NT2/D1 (cell line): ENCODE data around the gene TMEM63C.
A peak's percentile ranks its signal among the peaks of the same experiment; 100 is the strongest.

Experiments used
- DNase-seq: peaks from one replicate; pipeline ENCODE4 v3.0.0-alpha.2; 2011; ENCODE audit warnings: low read depth, low spot score
- H3K27me3 ChIP-seq: 2 replicates; pipeline ENCODE4 v1.6.0; 2011; ENCODE audit warnings: mild to moderate bottlenecking; ENCODE audit not compliant: insufficient read length, insufficient read depth
- H3K36me3 ChIP-seq: 2 replicates; pipeline ENCODE4 v1.6.1; 2011; ENCODE audit warnings: mild to moderate bottlenecking, low read length, mixed read lengths; ENCODE audit not compliant: insufficient read depth, insufficient read length
- H3K4me1 ChIP-seq: 2 replicates; pipeline ENCODE4 v1.5.1; 2011; ENCODE audit not compliant: insufficient read depth, insufficient read length
- H3K4me3 ChIP-seq: 2 replicates; pipeline ENCODE4 v1.5.1; 2011; ENCODE audit warnings: low read depth; ENCODE audit not compliant: insufficient read length
- H3K9ac ChIP-seq: 2 replicates; pipeline ENCODE4 v1.6.0; 2011; ENCODE audit warnings: low read depth; ENCODE audit not compliant: insufficient read length
- H3K9me3 ChIP-seq: 2 replicates; pipeline ENCODE4 v1.5.1; 2011; ENCODE audit warnings: mild to moderate bottlenecking, low read length; ENCODE audit not compliant: insufficient read depth
- SUZ12 ChIP-seq: IDR thresholded peaks from 2 replicates; pipeline ENCODE4 v1.6.1; 2011; ENCODE audit not compliant: insufficient read length, insufficient read depth; ENCODE audit errors: extremely low read depth
- YY1 ChIP-seq: IDR thresholded peaks from 2 replicates; pipeline ENCODE4 v1.6.1; 2011; ENCODE audit not compliant: insufficient read length, insufficient read depth
- ZNF274 ChIP-seq: IDR thresholded peaks from 2 replicates; pipeline ENCODE4 v1.6.1; 2011; ENCODE audit warnings: mild to moderate bottlenecking, low read depth, low read length

TMEM63C gene

GRCh38 chr14:77203611-77204458 is 22.2 kb downstream of the TMEM63C start:
- peaks cover 3% of the 10 kb centered on the region for H3K4me1 ChIP-seq
- DNase-seq: no peak
- no peaks in the 10 kb centered on the region for H3K36me3 ChIP-seq
- H3K27me3 ChIP-seq: no peaks in the 10 kb centered on the region
- TF ChIP-seq YY1 (no peak), ZNF274 (no peak), SUZ12 (no peak)
- no peak overlapping the region for H3K9ac ChIP-seq
- H3K4me3 ChIP-seq: no peak overlapping the region
- no peaks in the 10 kb centered on the region for H3K9me3 ChIP-seq

- TF ChIP-seq SUZ12: no peak
- no peak for TF ChIP-seq YY1
- no peak for TF ChIP-seq ZNF274
- Histone ChIP-seq H3K9ac (no peak overlapping the region), H3K4me1 (peaks cover 3% of the 10 kb centered on the region), H3K9me3 (no peaks in the 10 kb centered on the region), H3K4me3 (no peak overlapping the region), H3K36me3 (no peaks in the 10 kb centered on the region), H3K27me3 (no peaks in the 10 kb centered on the region)
- no peak for DNase-seq
These were observed 22.8 kb downstream of the TMEM63C start for GRCh38 chr14:77204459-77204771.

- no peak for DNase-seq
- Histone ChIP-seq H3K9ac (no peak overlapping the region), H3K9me3 (no peaks in the 10 kb centered on the region), H3K27me3 (no peaks in the 10 kb centered on the region), H3K4me3 (no peak overlapping the region), H3K36me3 (no peaks in the 10 kb centered on the region), H3K4me1 (peaks cover 3% of the 10 kb centered on the region)
- no peak for TF ChIP-seq SUZ12
- TF ChIP-seq YY1: no peak
- TF ChIP-seq ZNF274: no peak
These were observed 23.3 kb downstream of the TMEM63C start for GRCh38 chr14:77204907-77205306.

DNA sequence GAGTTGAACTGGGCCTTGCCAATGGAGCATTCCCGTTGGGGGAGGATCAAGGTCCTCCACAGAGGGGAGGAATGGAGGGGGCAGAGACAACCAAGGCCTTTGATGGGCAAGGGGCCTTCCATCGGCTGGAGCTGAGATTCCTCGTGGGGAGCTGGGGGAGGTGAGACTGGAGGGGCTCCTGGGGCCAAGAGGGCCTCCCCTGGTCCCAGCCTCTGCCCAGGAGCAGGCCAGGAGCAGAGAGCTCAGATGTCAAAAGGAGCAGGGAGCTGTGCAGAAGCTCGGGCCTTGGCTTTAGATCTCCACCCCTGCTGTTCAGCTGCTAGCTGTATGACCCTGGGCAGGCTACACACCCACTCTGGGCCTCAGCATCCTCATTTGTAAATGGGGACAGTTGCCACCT is 24.0 kb downstream of the TMEM63C start:
- no peak for DNase-seq
- Histone ChIP-seq H3K36me3 (no peaks in the 10 kb centered on the region), H3K4me3 (no peak overlapping the region), H3K4me1 (peaks cover 2% of the 10 kb centered on the region), H3K27me3 (no peaks in the 10 kb centered on the region), H3K9ac (no peak overlapping the region), H3K9me3 (no peaks in the 10 kb centered on the region)
- TF ChIP-seq YY1 (no peak), SUZ12 (no peak), ZNF274 (no peak)

GRCh38 chr14:77206261-77206824 is 24.7 kb downstream of the TMEM63C start:
- no peak for DNase-seq
- H3K9ac ChIP-seq: peak overlapping the region; percentile 32
- TF ChIP-seq ZNF274 (no peak), YY1 (no peak), SUZ12 (no peak)
- no peaks in the 10 kb centered on the region for H3K9me3 ChIP-seq
- H3K27me3 ChIP-seq: no peaks in the 10 kb centered on the region
- no peaks in the 10 kb centered on the region for H3K4me1 ChIP-seq
- no peak overlapping the region for H3K4me3 ChIP-seq
- H3K36me3 ChIP-seq: no peaks in the 10 kb centered on the region

DNA sequence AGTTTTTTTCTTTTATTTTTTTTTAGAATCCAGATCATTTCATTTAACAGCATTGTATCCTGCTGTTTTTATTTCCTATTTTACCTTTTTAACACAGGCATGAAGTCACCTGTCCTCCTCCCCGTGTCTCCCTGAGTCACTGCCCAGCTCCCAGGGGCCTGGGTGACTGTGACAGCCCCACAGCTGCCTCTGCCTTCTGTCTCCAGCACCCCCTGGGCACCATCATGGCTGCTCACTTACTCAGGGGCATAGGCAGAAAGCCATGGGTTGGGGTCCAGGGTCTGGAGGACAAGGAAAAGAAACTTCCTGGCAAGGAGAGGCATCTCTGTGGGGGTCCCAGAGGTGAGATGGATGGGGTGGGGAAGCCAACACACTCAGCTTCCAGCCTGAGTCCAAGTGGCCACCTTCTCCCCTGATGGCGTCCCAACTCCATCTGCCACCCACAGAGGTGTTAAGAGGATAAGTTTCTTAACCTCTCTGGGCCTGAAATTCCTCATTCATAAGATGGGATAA is 25.3 kb downstream of the TMEM63C start:
- Histone ChIP-seq H3K4me3 (no peak overlapping the region), H3K9me3 (no peaks in the 10 kb centered on the region), H3K27me3 (no peaks in the 10 kb centered on the region), H3K4me1 (no peaks in the 10 kb centered on the region), H3K9ac (no peak overlapping the region), H3K36me3 (no peaks in the 10 kb centered on the region)
- TF ChIP-seq YY1: no peak
- no peak for TF ChIP-seq ZNF274
- TF ChIP-seq SUZ12: no peak
- DNase-seq: no peak

GRCh38 chr14:77208291-77208978 is 26.8 kb downstream of the TMEM63C start:
- H3K36me3 ChIP-seq: no peaks in the 10 kb centered on the region
- H3K4me1 ChIP-seq: peaks cover 2% of the 10 kb centered on the region
- TF ChIP-seq ZNF274 (no peak), YY1 (no peak), SUZ12 (no peak)
- no peak overlapping the region for H3K4me3 ChIP-seq
- no peaks in the 10 kb centered on the region for H3K27me3 ChIP-seq
- no peaks in the 10 kb centered on the region for H3K9me3 ChIP-seq
- DNase-seq: peak; percentile 32
- H3K9ac ChIP-seq: no peak overlapping the region
